ENCODE data around the gene SESN2. TPM values are rescaled to one million over a fixed set of nuclear protein-coding genes. Genes with fewer than 3 reads are reported as not detected.

Gene SESN2
- total RNA-seq, 1 donor from 2014 or later = 15.6 TPM

GRCh38 chr1:28273216-28273860 is 14.0 kb downstream of the SESN2 start:
- Histone ChIP-seq H3K9me3 (no peaks in the 10 kb centered on the region), H3K27me3 (no peaks in the 10 kb centered on the region), H3K4me3 (no peak overlapping the region), H3K27ac (no peak overlapping the region), H3K36me3 (peaks cover 85% of the 10 kb centered on the region), H3K4me1 (no peaks in the 10 kb centered on the region)
- intact Hi-C loops (cut with DNase I) = no loop called here
- no peak for ATAC-seq
- TF ChIP-seq CTCF (IDR thresholded peaks at IDR 0.05) = no peak
- DNase-seq = no peak

GRCh38 chr1:28278763-28279162 is 19.4 kb downstream of the SESN2 start:
- DNase-seq (no peak), ATAC-seq (no peak)
- Histone ChIP-seq H3K4me1 (peaks cover 14% of the 10 kb centered on the region), H3K27ac (no peak overlapping the region), H3K36me3 (peaks cover 86% of the 10 kb centered on the region), H3K27me3 (no peaks in the 10 kb centered on the region), H3K9me3 (no peaks in the 10 kb centered on the region), H3K4me3 (no peak overlapping the region)
- intact Hi-C loops (cut with DNase I) = no loop called here
- TF ChIP-seq CTCF (IDR thresholded peaks at IDR 0.05) = no peak

DNA sequence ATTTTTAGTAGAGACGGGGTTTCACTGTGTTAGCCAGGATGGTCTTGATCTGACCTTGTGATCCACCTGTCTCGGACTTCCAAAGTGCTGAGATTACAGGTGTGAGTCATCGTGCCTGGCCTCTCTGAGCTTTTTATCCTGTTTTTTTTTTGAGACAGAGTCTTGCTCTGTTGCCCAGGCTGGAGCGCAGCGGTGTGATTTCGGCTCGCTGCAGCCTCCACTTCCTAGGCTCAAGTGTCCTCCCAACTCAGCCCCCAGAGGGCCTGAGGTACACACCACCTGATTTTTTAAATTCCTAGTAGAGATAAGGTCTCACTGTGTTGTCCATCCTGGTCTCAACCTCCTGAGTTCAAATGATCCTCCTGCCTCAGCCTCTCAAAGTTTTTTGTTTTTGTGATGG is 20.4 kb downstream of the SESN2 start:
- Histone ChIP-seq H3K36me3 (peaks cover 76% of the 10 kb centered on the region), H3K27ac (peak overlapping the region; percentile 6), H3K4me3 (no peak overlapping the region), H3K27me3 (no peaks in the 10 kb centered on the region), H3K4me1 (peaks cover 14% of the 10 kb centered on the region), H3K9me3 (no peaks in the 10 kb centered on the region)
- ATAC-seq = no peak
- intact Hi-C loops (cut with DNase I) = no loop called here
- no peak for DNase-seq
- no peak for TF ChIP-seq CTCF (IDR thresholded peaks at IDR 0.05)

- no peaks in the 10 kb centered on the region for H3K27me3 ChIP-seq
- H3K27ac ChIP-seq = peak overlapping the region; percentile 13
- H3K9me3 ChIP-seq = no peaks in the 10 kb centered on the region
- TF ChIP-seq CTCF (IDR thresholded peaks at IDR 0.05) = no peak
- DNase-seq (peak; percentile 68), ATAC-seq (peak; percentile 79)
- H3K4me3 ChIP-seq = no peak overlapping the region
- peaks cover 14% of the 10 kb centered on the region for H3K4me1 ChIP-seq
- intact Hi-C loops (cut with DNase I) = no loop called here
- peaks cover 68% of the 10 kb centered on the region for H3K36me3 ChIP-seq
Measured at GRCh38 chr1:28280501-28280900, 21.2 kb downstream of the SESN2 start.

GRCh38 chr1:28280977-28281381 is 21.7 kb downstream of the SESN2 start:
- intact Hi-C loops (cut with DNase I) = no loop called here
- H3K9me3 ChIP-seq = no peaks in the 10 kb centered on the region
- ATAC-seq (peak; percentile 60), DNase-seq (no peak)
- TF ChIP-seq CTCF (IDR thresholded peaks at IDR 0.05) = no peak
- peaks cover 64% of the 10 kb centered on the region for H3K36me3 ChIP-seq
- H3K27me3 ChIP-seq = no peaks in the 10 kb centered on the region
- peaks cover 14% of the 10 kb centered on the region for H3K4me1 ChIP-seq
- H3K4me3 ChIP-seq = no peak overlapping the region
- H3K27ac ChIP-seq = peak overlapping the region; percentile 47

Measured in upper lobe of right lung (tissue), 1 donor.